ENCODE data around the gene SGCD.

Gene SGCD

DNA sequence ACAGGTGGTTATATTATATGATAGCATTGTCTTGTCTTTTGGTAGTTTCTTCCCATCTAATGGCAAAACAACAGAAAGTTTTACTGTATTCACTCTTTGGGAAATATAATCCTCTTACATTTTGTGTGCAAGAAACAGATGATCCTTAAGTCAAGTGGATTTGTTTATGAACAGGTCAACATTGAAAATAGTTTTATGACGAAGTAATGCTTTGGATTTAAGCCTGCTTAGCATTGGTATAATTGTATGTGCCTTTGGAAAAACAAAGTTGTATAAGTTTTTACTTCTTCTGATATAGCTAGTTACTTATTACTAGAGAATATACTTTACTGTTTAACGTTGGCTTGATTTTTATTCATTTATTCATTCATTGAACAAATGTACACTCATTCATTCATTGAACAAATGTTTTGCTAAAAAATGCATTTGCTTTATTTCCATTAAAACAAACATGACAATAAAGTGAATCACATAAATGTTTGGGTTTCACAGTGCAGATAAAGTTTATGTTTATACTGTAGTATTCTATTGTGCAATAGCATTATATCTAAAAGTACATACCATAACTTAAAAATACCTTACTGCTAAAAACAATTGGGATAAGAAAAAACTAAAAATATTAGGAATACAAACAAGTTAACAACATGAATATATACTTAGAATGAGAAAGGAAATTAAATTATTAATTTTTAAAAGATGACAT is 12.3 kb downstream of the SGCD start:
- ATAC-seq (ENCODE audit: low read depth) (no peak), DNase-seq (ENCODE audit: low spot score) (no peak)
- Histone ChIP-seq H3K36me3 (ENCODE audit: low read depth) (no peaks in the 10 kb centered on the region), H3K27me3 (ENCODE audit: insufficient read depth, poor library complexity, severe bottlenecking) (no peaks in the 10 kb centered on the region), H3K4me3 (ENCODE audit: severe bottlenecking) (no peak overlapping the region), H3K4me1 (ENCODE audit: insufficient read depth, poor library complexity, severe bottlenecking) (no peaks in the 10 kb centered on the region), H3K9me3 (ENCODE audit: severe bottlenecking) (peaks cover 8% of the 10 kb centered on the region), H3K27ac (ENCODE audit: poor library complexity, severe bottlenecking) (no peak overlapping the region)
- TF ChIP-seq, protein P1, sequence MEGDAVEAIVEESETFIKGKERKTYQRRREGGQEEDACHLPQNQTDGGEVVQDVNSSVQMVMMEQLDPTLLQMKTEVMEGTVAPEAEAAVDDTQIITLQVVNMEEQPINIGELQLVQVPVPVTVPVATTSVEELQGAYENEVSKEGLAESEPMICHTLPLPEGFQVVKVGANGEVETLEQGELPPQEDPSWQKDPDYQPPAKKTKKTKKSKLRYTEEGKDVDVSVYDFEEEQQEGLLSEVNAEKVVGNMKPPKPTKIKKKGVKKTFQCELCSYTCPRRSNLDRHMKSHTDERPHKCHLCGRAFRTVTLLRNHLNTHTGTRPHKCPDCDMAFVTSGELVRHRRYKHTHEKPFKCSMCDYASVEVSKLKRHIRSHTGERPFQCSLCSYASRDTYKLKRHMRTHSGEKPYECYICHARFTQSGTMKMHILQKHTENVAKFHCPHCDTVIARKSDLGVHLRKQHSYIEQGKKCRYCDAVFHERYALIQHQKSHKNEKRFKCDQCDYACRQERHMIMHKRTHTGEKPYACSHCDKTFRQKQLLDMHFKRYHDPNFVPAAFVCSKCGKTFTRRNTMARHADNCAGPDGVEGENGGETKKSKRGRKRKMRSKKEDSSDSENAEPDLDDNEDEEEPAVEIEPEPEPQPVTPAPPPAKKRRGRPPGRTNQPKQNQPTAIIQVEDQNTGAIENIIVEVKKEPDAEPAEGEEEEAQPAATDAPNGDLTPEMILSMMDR (IDR thresholded peaks at IDR 0.05; ENCODE audit: poor library complexity, severe bottlenecking), result no peak

DNA sequence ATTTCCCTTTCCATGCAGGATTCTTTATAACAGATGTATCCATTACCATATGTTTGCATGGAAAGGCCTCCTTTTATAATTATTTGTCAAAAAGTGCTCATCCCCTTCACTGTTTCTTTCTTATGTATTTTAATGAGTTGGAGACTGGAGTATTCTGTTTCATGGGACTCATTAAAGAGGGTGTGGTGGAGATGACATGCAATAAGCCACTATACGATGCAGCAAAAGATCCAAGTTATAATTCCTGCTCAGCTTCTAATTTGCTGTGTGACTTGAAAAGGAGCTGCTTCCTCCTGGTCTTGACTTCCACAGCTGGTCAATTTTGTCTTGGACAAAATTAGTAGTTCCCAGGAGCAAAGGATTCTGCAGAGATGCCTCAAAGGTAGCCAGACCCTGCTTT is 13.9 kb downstream of the SGCD start:
- no peak overlapping the region for H3K4me3 ChIP-seq (ENCODE audit: severe bottlenecking)
- H3K27ac ChIP-seq (ENCODE audit: poor library complexity, severe bottlenecking), result no peak overlapping the region
- no peak for DNase-seq (ENCODE audit: low spot score)
- H3K27me3 ChIP-seq (ENCODE audit: insufficient read depth, poor library complexity, severe bottlenecking), result no peaks in the 10 kb centered on the region
- TF ChIP-seq, protein P1 (IDR thresholded peaks at IDR 0.05; ENCODE audit: poor library complexity, severe bottlenecking), result no peak
- no peaks in the 10 kb centered on the region for H3K4me1 ChIP-seq (ENCODE audit: insufficient read depth, poor library complexity, severe bottlenecking)
- ATAC-seq (ENCODE audit: low read depth), result no peak
- H3K9me3 ChIP-seq (ENCODE audit: severe bottlenecking), result peaks cover 8% of the 10 kb centered on the region
- no peaks in the 10 kb centered on the region for H3K36me3 ChIP-seq (ENCODE audit: low read depth)

DNA sequence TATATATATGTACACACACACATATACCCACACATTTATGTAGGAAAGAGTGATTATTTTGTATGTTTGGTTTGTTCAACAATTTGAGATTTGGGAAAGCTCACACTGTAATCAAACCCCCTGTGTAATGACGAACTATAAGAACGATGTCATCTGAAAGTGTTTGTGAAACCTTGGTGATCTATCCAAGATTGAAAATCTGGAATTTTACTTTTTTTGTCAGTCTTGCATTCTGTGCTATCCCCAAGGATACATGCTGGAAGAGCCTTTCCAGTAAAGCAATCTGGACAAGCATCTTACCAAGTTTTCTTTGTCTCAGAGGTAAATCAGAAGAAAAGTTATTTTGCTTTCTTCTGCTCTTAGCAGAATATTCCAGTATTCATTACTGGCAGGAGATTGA is 23.3 kb downstream of the SGCD start:
- Histone ChIP-seq H3K27ac (ENCODE audit: poor library complexity, severe bottlenecking) (no peak overlapping the region), H3K9me3 (ENCODE audit: severe bottlenecking) (peaks cover 12% of the 10 kb centered on the region), H3K4me3 (ENCODE audit: severe bottlenecking) (no peak overlapping the region), H3K36me3 (ENCODE audit: low read depth) (no peaks in the 10 kb centered on the region), H3K27me3 (ENCODE audit: insufficient read depth, poor library complexity, severe bottlenecking) (peaks cover 4% of the 10 kb centered on the region), H3K4me1 (ENCODE audit: insufficient read depth, poor library complexity, severe bottlenecking) (no peaks in the 10 kb centered on the region)
- TF ChIP-seq, protein P1 (IDR thresholded peaks at IDR 0.05; ENCODE audit: poor library complexity, severe bottlenecking), result no peak
- DNase-seq (ENCODE audit: low spot score), result no peak
- ATAC-seq (ENCODE audit: low read depth), result no peak

DNA sequence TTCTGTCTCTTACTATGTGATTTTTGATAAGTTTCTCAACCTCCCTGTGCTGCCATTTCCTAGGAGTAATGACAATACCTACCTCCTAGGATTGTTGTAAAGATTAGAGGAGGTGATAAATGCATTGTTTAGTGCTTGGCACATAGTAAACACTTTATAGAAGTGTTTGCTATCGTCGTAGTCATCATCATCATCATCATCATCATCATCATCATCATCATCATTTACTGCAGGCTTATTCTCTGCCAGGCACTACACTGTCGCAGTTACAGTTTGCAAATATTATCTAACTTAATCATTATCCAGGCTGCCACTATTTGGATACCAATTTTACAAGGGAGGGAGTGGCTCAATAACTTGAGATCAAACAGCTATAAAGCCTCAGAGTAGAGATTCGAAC is 24.5 kb downstream of the SGCD start:
- no peak overlapping the region for H3K27ac ChIP-seq (ENCODE audit: poor library complexity, severe bottlenecking)
- H3K36me3 ChIP-seq (ENCODE audit: low read depth), result no peaks in the 10 kb centered on the region
- no peaks in the 10 kb centered on the region for H3K4me1 ChIP-seq (ENCODE audit: insufficient read depth, poor library complexity, severe bottlenecking)
- peaks cover 4% of the 10 kb centered on the region for H3K27me3 ChIP-seq (ENCODE audit: insufficient read depth, poor library complexity, severe bottlenecking)
- peaks cover 12% of the 10 kb centered on the region for H3K9me3 ChIP-seq (ENCODE audit: severe bottlenecking)
- ATAC-seq (ENCODE audit: low read depth) (no peak), DNase-seq (ENCODE audit: low spot score) (no peak)
- TF ChIP-seq, protein P1 (IDR thresholded peaks at IDR 0.05; ENCODE audit: poor library complexity, severe bottlenecking), result no peak
- no peak overlapping the region for H3K4me3 ChIP-seq (ENCODE audit: severe bottlenecking)

DNA sequence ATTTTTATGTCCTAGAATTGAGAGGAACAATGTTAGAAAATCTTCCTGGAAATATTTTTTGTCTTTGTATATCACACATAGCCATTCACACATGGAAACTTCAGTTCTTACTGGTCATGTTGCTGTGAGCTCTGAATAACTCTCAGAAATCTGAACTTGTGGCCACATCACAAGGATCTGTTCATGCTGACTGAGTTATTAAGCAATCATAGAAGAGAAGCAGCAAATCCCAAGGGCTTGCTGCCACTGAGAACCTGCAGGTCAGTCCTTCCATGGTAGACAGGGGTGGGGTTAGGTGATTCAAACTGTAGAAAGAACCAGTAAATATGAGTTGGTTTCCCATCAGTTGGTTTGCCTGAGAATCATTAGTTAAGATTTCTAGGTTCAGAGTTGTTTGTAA is 27.6 kb downstream of the SGCD start:
- Histone ChIP-seq H3K27ac (ENCODE audit: poor library complexity, severe bottlenecking) (no peak overlapping the region), H3K4me3 (ENCODE audit: severe bottlenecking) (no peak overlapping the region), H3K36me3 (ENCODE audit: low read depth) (no peaks in the 10 kb centered on the region), H3K27me3 (ENCODE audit: insufficient read depth, poor library complexity, severe bottlenecking) (peaks cover 4% of the 10 kb centered on the region), H3K4me1 (ENCODE audit: insufficient read depth, poor library complexity, severe bottlenecking) (no peaks in the 10 kb centered on the region), H3K9me3 (ENCODE audit: severe bottlenecking) (peaks cover 3% of the 10 kb centered on the region)
- no peak for ATAC-seq (ENCODE audit: low read depth)
- no peak for DNase-seq (ENCODE audit: low spot score)
- TF ChIP-seq, protein P1 (IDR thresholded peaks at IDR 0.05; ENCODE audit: poor library complexity, severe bottlenecking), result no peak
